Measurements from ENCODE around the gene GTF2F2.
"Not testable (repeated sequence)": the region's sequence is repeated elsewhere in the genome, so short reads cannot be mapped to it uniquely, and the experiment has no call there.

- TF ChIP-seq POLR2AphosphoS5 (IDR thresholded peaks at IDR 0.05; ENCODE audit: low read depth); SPI1 (IDR thresholded peaks at IDR 0.05; ENCODE audit: borderline replicate concordance, low read depth): not testable (repeated sequence)
Observed at GRCh38 chr13:45189511-45189910, 69.2 kb downstream of the GTF2F2 start.
